ENCODE data around the gene SFMBT1. TPM values are rescaled to one million over a fixed set of nuclear protein-coding genes. Genes with fewer than 3 reads are reported as not detected.

SFMBT1 gene
- total and polyA plus RNA-seq, 2 of the 4 experiments (the other 2 are of a cell fraction), result 1.0 to 1.8 TPM

DNA sequence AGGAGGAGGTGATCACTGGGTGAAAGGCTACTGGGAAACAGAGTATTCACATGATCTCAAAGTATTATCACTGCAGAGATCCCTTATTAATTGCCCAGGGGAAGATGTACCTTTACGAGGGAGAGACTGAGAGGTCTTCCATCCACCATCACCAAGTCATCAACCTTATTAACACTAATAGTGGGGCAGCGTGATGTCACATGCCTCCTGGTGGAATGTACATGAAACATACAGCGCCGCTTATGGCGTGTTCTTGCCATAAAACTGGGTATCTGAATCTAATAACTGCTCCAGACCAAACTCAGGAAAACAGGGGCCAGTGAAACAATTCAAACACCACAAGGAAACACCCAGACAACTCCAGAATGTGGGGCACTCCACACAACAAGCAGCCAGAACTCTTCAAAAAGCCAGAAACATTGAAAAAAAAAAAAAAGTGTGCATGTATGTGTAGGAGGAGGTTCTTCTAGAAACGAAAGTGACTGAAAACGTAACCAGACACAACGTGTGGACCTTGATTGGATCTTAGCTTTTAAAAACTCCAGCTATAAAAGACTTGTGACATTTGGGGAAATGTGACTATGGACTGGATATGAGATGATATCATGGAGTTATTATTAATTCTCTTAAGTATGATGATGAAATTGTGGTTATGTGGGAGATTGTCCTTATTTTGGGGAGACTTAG lies 153.1 kb downstream of the SFMBT1 start:
- Histone ChIP-seq H3K4me3 (ENCODE audit: insufficient read depth, low read depth, low read length) (no peak overlapping the region), H3K18ac (ENCODE audit: low read depth, low read length) (no peak overlapping the region), H3K27me3 (ENCODE audit: control insufficient read depth, insufficient read depth, low read length) (no peaks in the 10 kb centered on the region), H3K9me3 (ENCODE audit: control insufficient read depth, insufficient read depth, low read length) (no peaks in the 10 kb centered on the region), H3K23ac (ENCODE audit: low read depth, low read length) (no peak overlapping the region), H2BK5ac (ENCODE audit: low read depth, low read length, poor library complexity, severe bottlenecking) (no peak overlapping the region), H2BK15ac (ENCODE audit: low read depth, low read length) (no peak overlapping the region), H3K4me2 (ENCODE audit: low read depth, low read length) (peak overlapping the region; percentile 5; the same call in 1 of the 2 replicates), H2AFZ (replicated peaks; ENCODE audit: low read length, poor library complexity) (no peak overlapping the region), H2AK5ac (ENCODE audit: low read depth, low read length) (no peak overlapping the region), H2BK20ac (ENCODE audit: low read depth, low read length) (no peak overlapping the region), H2AK9ac (replicated peaks; ENCODE audit: low read depth, low read length, poor library complexity) (no peak overlapping the region), H2BK120ac (ENCODE audit: low read depth, low read length) (no peak overlapping the region), H3K4ac (ENCODE audit: low read depth, low read length) (no peak overlapping the region), H4K20me1 (ENCODE audit: insufficient read depth, low read length) (0 out of 2 replicates have a peak, but pooled peaks cover 3% of the 10 kb centered on the region), H4K8ac (ENCODE audit: low read depth in 2 of 2, low read length in 2 of 2) (no peak overlapping the region), H3K56ac (ENCODE audit: extremely low read depth, insufficient read depth, low read length) (no peak overlapping the region), H3K4me1 (ENCODE audit: control insufficient read depth, insufficient read depth, low read length) (peaks cover 18% of the 10 kb centered on the region), H3K14ac (replicated peaks; ENCODE audit: low read depth, low read length) (no peak overlapping the region), H4K5ac (ENCODE audit: low read depth, low read length) (no peak overlapping the region), H3K36me3 (ENCODE audit: control insufficient read depth, insufficient read depth, low read length) (no peaks in the 10 kb centered on the region), H3K27ac (ENCODE audit: insufficient read depth, low read length) (no peak overlapping the region), H3K9ac (ENCODE audit: low read depth, low read length) (no peak overlapping the region), H3K79me1 (ENCODE audit: low read depth in 1 of 2, low read length in 2 of 2) (peaks cover 39 to 79% of the 10 kb centered on the region in 2 experiments), H3K9me1 (ENCODE audit: insufficient read depth, low read length) (peaks cover 26% of the 10 kb centered on the region), H4K91ac (ENCODE audit: insufficient read depth, low read depth, low read length) (no peak overlapping the region)
- ChIA-PET POLR2A (ENCODE audit: unreplicated experiment) (no interaction called here), CTCF (interaction anchor here (0.6 to 2.5 kb wide), 5 partner anchors 11 to 171 kb away, joined by 3 to 7 read pairs (median 3); no protein-coding TSS in a partner anchor)
- DNase-seq, result no peak
- in situ Hi-C loops (cut with MboI; ENCODE audit: low sequenced_read_pairs), result no loop called here
- intact Hi-C loops (cut with micrococcal nuclease), result no loop called here
- no TSS peak for BruUV-seq (replicated peaks)
- ATAC-seq (ENCODE audit: low read depth), result no peak
- dilution Hi-C loops (cut with HindIII; ENCODE audit: low sequenced_read_pairs, unreplicated experiment), result no loop called here
- TF ChIP-seq POLR2A (IDR thresholded peaks at IDR 0.05; ENCODE audit: low read depth, low read length) (no peak), BHLHE40 (IDR thresholded peaks at IDR 0.05; ENCODE audit: low read depth, low read length) (no peak), MAFK (IDR thresholded peaks at IDR 0.05; ENCODE audit: low read depth, low read length) (no peak), RFX5 (IDR thresholded peaks at IDR 0.05; ENCODE audit: low read depth, low read length) (no peak), CEBPB (IDR thresholded peaks at IDR 0.05; ENCODE audit: low read depth, low read length) (no peak), MXI1 (IDR thresholded peaks at IDR 0.05; ENCODE audit: borderline replicate concordance, low read depth, low read length) (no peak), CHD1 (IDR thresholded peaks at IDR 0.05; ENCODE audit: low read depth, low read length) (no peak), RCOR1 (IDR thresholded peaks at IDR 0.05; ENCODE audit: insufficient replicate concordance, low read length) (no peak), FOS (IDR thresholded peaks at IDR 0.05; ENCODE audit: low read depth, low read length) (no peak)
- TF ChIP-seq, protein P1, sequence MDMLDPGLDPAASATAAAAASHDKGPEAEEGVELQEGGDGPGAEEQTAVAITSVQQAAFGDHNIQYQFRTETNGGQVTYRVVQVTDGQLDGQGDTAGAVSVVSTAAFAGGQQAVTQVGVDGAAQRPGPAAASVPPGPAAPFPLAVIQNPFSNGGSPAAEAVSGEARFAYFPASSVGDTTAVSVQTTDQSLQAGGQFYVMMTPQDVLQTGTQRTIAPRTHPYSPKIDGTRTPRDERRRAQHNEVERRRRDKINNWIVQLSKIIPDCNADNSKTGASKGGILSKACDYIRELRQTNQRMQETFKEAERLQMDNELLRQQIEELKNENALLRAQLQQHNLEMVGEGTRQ (IDR thresholded peaks at IDR 0.05; ENCODE audit: low read depth, low read length), result no peak
- TF ChIP-seq, protein P2, sequence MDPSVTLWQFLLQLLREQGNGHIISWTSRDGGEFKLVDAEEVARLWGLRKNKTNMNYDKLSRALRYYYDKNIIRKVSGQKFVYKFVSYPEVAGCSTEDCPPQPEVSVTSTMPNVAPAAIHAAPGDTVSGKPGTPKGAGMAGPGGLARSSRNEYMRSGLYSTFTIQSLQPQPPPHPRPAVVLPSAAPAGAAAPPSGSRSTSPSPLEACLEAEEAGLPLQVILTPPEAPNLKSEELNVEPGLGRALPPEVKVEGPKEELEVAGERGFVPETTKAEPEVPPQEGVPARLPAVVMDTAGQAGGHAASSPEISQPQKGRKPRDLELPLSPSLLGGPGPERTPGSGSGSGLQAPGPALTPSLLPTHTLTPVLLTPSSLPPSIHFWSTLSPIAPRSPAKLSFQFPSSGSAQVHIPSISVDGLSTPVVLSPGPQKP (IDR thresholded peaks at IDR 0.05; ENCODE audit: borderline replicate concordance, low read depth, low read length), result no peak
- WGBS, 2 experiments (ENCODE audit: extremely low coverage in 2 of 2, insufficient read length in 1 of 2), result 100% methylated on average over 3 of the region's 8 CpGs; no CpG with 5 or more reads in 1 of the 2 experiments

All from IMR-90 (cell line).